Kidney glomerular epithelial cell (primary cell): ENCODE measurements around the gene AMER1.
"Not testable (repeated sequence)": the region's sequence is repeated elsewhere in the genome, so short reads cannot be mapped to it uniquely, and the experiment has no call there.

ENCODE experiments used
- DNase-seq: peaks from one replicate; lab custom pipeline; 2025; lab: John Stamatoyannopoulos, UW

The AMER1 gene

GRCh38 chrX:64205441-64205734, at the start of gene AMER1:
TSS of gene AMER1 (minus strand) at chrX:64205708. CDS start at chrX:64193286, 12,422 bp downstream.
- DNase-seq: no peak

GRCh38 chrX:64230123-64230970, 24.8 kb upstream of the AMER1 start, which contains the start of gene ASB12:
TSS of gene ASB12 (minus strand) at chrX:64230607. CDS start at chrX:64225650, 4,957 bp downstream.
- no peak for DNase-seq

GRCh38 chrX:64229154-64229553, 23.6 kb upstream of the AMER1 start:
- DNase-seq: no peak

- no peak for DNase-seq
These were observed 12.5 kb upstream of the AMER1 start for GRCh38 chrX:64218023-64218422.

- DNase-seq: not testable (repeated sequence)
These were observed 8.5 kb upstream of the AMER1 start for GRCh38 chrX:64213989-64214388.

GRCh38 chrX:64206556-64207162, 1.2 kb upstream of the AMER1 start:
- no peak for DNase-seq

- DNase-seq: peak; percentile 80
These were observed 410 bp upstream of the AMER1 start for GRCh38 chrX:64205735-64206501.

- no peak for DNase-seq
These were observed 637 bp downstream of the AMER1 start for GRCh38 chrX:64204701-64205440.

- DNase-seq: no peak
These were observed 1.3 kb downstream of the AMER1 start for GRCh38 chrX:64204252-64204651.

- DNase-seq: no peak
These were observed 2.6 kb downstream of the AMER1 start for GRCh38 chrX:64202808-64203325.

GRCh38 chrX:64198036-64198435, 7.5 kb downstream of the AMER1 start:
- no peak for DNase-seq

GRCh38 chrX:64196606-64197005, 8.9 kb downstream of the AMER1 start:
- DNase-seq: no peak

- DNase-seq: no peak
These were observed 9.6 kb downstream of the AMER1 start for GRCh38 chrX:64195862-64196261.

- no peak for DNase-seq
These were observed 12.8 kb downstream of the AMER1 start for GRCh38 chrX:64192673-64193072.

- no peak for DNase-seq
These were observed 13.5 kb downstream of the AMER1 start for GRCh38 chrX:64192040-64192439.

GRCh38 chrX:64191281-64192010, 14.1 kb downstream of the AMER1 start:
- DNase-seq: no peak

- no peak for DNase-seq
These were observed 15.3 kb downstream of the AMER1 start for GRCh38 chrX:64190136-64190740.

GRCh38 chrX:64188901-64189300, 16.6 kb downstream of the AMER1 start:
- DNase-seq: no peak

- DNase-seq: no peak
These were observed 17.8 kb downstream of the AMER1 start for GRCh38 chrX:64187762-64188150.

GRCh38 chrX:64186974-64187761, 18.3 kb downstream of the AMER1 start:
- no peak for DNase-seq
